Measurements from ENCODE around the gene FREM1.

DNA sequence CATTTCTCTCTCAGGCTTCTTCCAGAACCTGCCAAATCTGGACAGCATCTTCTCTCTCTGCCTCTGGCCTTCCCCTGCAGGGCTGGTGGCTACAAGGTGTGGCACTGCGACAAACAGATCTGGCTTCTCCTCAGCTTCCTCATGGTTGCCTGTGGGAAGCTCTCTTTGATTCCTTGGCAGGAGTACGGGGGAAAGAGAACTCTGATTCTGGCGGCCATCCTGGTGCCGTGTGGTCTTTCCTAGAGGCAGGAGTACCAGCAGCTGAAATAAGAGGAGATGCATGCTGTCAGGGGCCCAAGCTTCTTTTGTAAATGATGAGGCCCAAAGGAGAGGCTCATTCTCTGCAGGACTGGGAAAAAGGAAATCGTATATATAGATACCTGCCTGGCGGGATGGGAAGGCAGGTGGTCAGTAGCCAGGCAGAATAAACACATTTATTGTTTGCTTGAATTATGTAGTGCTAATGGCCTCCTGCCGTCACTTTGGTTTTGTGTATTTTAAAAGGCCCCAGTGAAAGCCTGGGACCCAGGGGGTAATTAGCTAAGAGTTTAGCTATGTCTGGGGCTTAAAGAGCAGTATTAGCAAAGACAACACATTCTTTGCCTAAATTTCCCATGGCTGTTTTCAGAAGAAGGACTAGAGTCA lies 187.7 kb downstream of the FREM1 start, which contains the start of gene CER1:
- TF ChIP-seq NFRKB (IDR thresholded peaks at IDR 0.05) = no peak
- no peak for TF ChIP-seq SUZ12 (IDR thresholded peaks at IDR 0.05)
- no peak for TF ChIP-seq CTBP1 (IDR thresholded peaks at IDR 0.05; ENCODE audit: borderline replicate concordance)
- no peak for TF ChIP-seq BHLHE40 (IDR thresholded peaks at IDR 0.05; ENCODE audit: borderline replicate concordance)

Data from HEK293T (cell line).